Liver (tissue), 9 donors: ENCODE data around the gene OR2Y1. TPM values are rescaled to one million over a fixed set of nuclear protein-coding genes. Genes with fewer than 3 reads are reported as not detected.
"Not testable (repeated sequence)": the region's sequence is repeated elsewhere in the genome, so short reads cannot be mapped to it uniquely, and the experiment has no call there.

Source experiments
- DNase-seq: peaks from one replicate; pipeline ENCODE4 v3.0.0-alpha.2; 2017; ENCODE audit warnings: low spot score
- H3K27ac ChIP-seq, 2 donors: one replicate each; pipeline ENCODE4 v1.7.0; 2013; ENCODE audit warnings: inconsistent platforms in 2 of 2, low read length in 2 of 2, control low read depth in 1 of 2, low read depth in 1 of 2, mild to moderate bottlenecking in 1 of 2
- H3K27me3 ChIP-seq, 4 donors: one replicate each; pipeline versions ENCODE4 v1.6.1 to v1.7.0; 2013; ENCODE audit warnings: low read length in 3 of 4, inconsistent platforms in 1 of 4, mild to moderate bottlenecking in 1 of 4, moderate library complexity in 1 of 4; ENCODE audit not compliant: control insufficient read depth in 4 of 4, insufficient read depth in 4 of 4
- H3K36me3 ChIP-seq, 4 donors: one replicate each; pipeline versions ENCODE4 v1.6.1 to v1.7.0; 2013; ENCODE audit warnings: low read length in 3 of 4, mild to moderate bottlenecking in 3 of 4, low read depth in 1 of 4, moderate library complexity in 1 of 4; ENCODE audit not compliant: control insufficient read depth in 4 of 4, insufficient read depth in 3 of 4
- H3K4me1 ChIP-seq, 4 donors: one replicate each; pipeline versions ENCODE4 v1.6.1 to v1.7.0; 2013; ENCODE audit warnings: low read length in 3 of 4, mild to moderate bottlenecking in 3 of 4, moderate library complexity in 1 of 4; ENCODE audit not compliant: control insufficient read depth in 4 of 4, insufficient read depth in 4 of 4
- H3K4me3 ChIP-seq, 3 donors: one replicate each; pipeline versions ENCODE4 v1.6.1 to v1.7.0; 2013; ENCODE audit warnings: low read length in 3 of 3, control low read depth in 1 of 3, low read depth in 1 of 3, mild to moderate bottlenecking in 1 of 3
- H3K9ac ChIP-seq, 2 donors: one replicate each; pipeline ENCODE4 v1.7.0; 2013; ENCODE audit warnings: low read length in 2 of 2, mild to moderate bottlenecking in 2 of 2, moderate library complexity in 2 of 2, control low read depth in 1 of 2, low read depth in 1 of 2
- H3K9me3 ChIP-seq, 4 donors: one replicate each; pipeline versions ENCODE4 v1.6.1 to v1.7.0; 2013; ENCODE audit warnings: low read length in 3 of 4; ENCODE audit not compliant: control insufficient read depth in 4 of 4
- EGR1 ChIP-seq, 2 donors: IDR thresholded peaks; 2 replicates each; pipeline ENCODE4 v1.6.1; 2016 to 2018; ENCODE audit warnings: antibody characterized with exemption in 2 of 2, low read depth in 2 of 2
- FOXA1 ChIP-seq: IDR thresholded peaks from 2 replicates; pipeline ENCODE4 v1.6.1; 2016; ENCODE audit warnings: antibody characterized with exemption
- FOXA2 ChIP-seq: IDR thresholded peaks from 2 replicates; pipeline ENCODE4 v1.6.1; 2016; ENCODE audit warnings: antibody characterized with exemption
- GABPA ChIP-seq, 2 donors: IDR thresholded peaks in 1 of 2; conservative IDR thresholded peaks in 1 of 2; 2 replicates each; pipeline ENCODE4 v1.6.1; 2016; ENCODE audit warnings: antibody characterized with exemption in 2 of 2, mild to moderate bottlenecking in 1 of 2, moderate library complexity in 1 of 2
- HNF4A ChIP-seq, 2 donors: conservative IDR thresholded peaks; 2 replicates each; pipeline ENCODE4 v1.6.1; 2016; ENCODE audit warnings: antibody characterized with exemption in 2 of 2, mild to moderate bottlenecking in 2 of 2
- HNF4G ChIP-seq: IDR thresholded peaks from 2 replicates; pipeline ENCODE4 v1.6.1; 2016; ENCODE audit warnings: antibody characterized with exemption
- JUND ChIP-seq, 2 donors: IDR thresholded peaks; 2 replicates each; pipeline ENCODE4 v1.6.1; 2016; ENCODE audit warnings: antibody characterized with exemption in 2 of 2
- RAD21 ChIP-seq, 2 donors: IDR thresholded peaks; 2 replicates each; pipeline ENCODE4 v1.6.1; 2016; ENCODE audit warnings: antibody characterized with exemption in 2 of 2, mild to moderate bottlenecking in 2 of 2
- RXRA ChIP-seq, 2 donors: IDR thresholded peaks; 2 replicates each; pipeline ENCODE4 v1.6.1; 2017 to 2018; ENCODE audit warnings: antibody characterized with exemption in 2 of 2, mild to moderate bottlenecking in 1 of 2
- SP1 ChIP-seq: IDR thresholded peaks from 2 replicates; pipeline ENCODE4 v1.6.1; 2018; ENCODE audit warnings: antibody characterized with exemption, mild to moderate bottlenecking
- YY1 ChIP-seq: IDR thresholded peaks from 2 replicates; pipeline ENCODE4 v1.6.1; 2016; ENCODE audit warnings: antibody characterized with exemption, mild to moderate bottlenecking
- WGBS: extraction: QIAGEN DNeasy Blood & Tissue Kit; methylation state at CpG from one replicate; pipeline ENCODE4 v1.1.7; 2013; 5-methylcytosine and 5-hydroxymethylcytosine counted together
- polyA plus RNA-seq, 2 donors: library from polyadenylated mRNA; stranded (reverse) in 1 of 2; unstranded in 1 of 2; fragments of 200-250 nt in 1 of 2; fragments of >200 nt in 1 of 2; fragmentation: Nextera tagmentation in 1 of 2; extraction: Ambion mirVana in 1 of 2; gene quantifications; one replicate each; pipeline versions ENCODE4 v1.2.1 to v1.2.3, GENCODE V29; 2013 to 2015
- total RNA-seq, 2 donors: library from RNA; depleted of rRNA; stranded (reverse); fragments of >200 nt; gene quantifications; one replicate each; pipeline ENCODE4 v1.2.3, GENCODE V29; 2014
- TF ChIP-seq, protein P1 (sequence below): IDR thresholded peaks from 2 replicates; pipeline ENCODE4 v1.6.1; 2016; ENCODE audit warnings: antibody characterized with exemption
- TF ChIP-seq, protein P2 (sequence below): IDR thresholded peaks from 2 replicates; pipeline ENCODE4 v1.6.1; 2016; ENCODE audit warnings: antibody characterized with exemption
- TF ChIP-seq, protein P3 (sequence below): IDR thresholded peaks from 2 replicates; pipeline ENCODE4 v1.6.1; 2016; ENCODE audit warnings: antibody characterized with exemption, mild to moderate bottlenecking
- TF ChIP-seq, protein P4 (sequence below): IDR thresholded peaks from 2 replicates; pipeline ENCODE4 v1.6.1; 2016; ENCODE audit warnings: antibody characterized with exemption
- donor health status: healthy.
- donor health status: healthy.
- donor health status: healthy.
- donor health status: healthy.
- donor health status: healthy.

OR2Y1 gene
- total and polyA plus RNA-seq, 4 donors: not detected

DNA sequence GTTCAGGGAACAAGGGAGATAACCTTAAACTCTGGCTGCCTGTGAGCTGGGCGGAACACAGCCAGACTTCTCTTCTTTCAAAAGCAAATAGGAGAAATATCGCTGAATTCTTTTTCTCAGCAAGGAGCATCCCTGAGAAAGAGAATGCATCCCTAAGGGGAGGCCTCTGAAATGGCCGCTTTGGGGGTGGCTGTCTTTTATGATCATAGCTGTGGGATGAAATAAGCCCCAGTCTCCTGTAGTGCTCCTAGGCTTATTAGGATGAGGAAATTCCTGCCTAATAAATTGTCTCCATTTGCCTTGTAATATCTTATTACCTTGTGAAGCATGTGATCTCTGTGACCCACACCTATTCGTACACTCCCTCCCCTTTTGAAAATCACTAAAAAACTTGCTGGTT lies 39.4 kb downstream of the OR2Y1 start:
- not testable (repeated sequence) for DNase-seq, H3K4me1 ChIP-seq, H3K36me3 ChIP-seq, H3K9me3 ChIP-seq, H3K9ac ChIP-seq, H3K27ac ChIP-seq, H3K4me3 ChIP-seq
- 93% methylated on average over 4 of the region's 4 CpGs for whole genome bisulfite sequencing
- H3K27me3 ChIP-seq: peaks cover 0 to 15% (median 0%) of the 10 kb centered on the region in 4 donors

DNA sequence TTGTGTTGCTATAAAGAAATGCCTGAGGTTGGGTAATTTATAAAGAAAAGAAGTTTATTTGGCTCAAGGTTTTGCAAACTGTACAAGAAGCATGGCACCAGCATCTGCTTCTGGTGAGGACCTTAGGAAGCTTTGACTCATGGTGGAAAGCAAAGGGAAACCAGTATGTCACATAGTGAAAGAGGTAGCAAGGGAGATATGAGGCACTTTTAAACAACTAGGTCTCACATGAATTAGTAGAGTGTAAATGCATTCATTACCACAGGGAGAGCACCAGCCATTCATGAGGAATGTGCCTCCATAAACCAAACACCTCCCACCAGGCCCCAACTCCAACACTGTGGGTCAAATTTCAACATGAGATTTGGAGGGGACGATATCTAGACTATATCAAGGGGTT lies 40.8 kb downstream of the OR2Y1 start:
- TF ChIP-seq RAD21 (IDR thresholded peaks at IDR 0.05) (no peak), FOXA1 (no peak), GABPA (IDR thresholded peaks at IDR 0.05 in 1 of 2, conservative IDR thresholded peaks at IDR 0.05 in 1 of 2) (no peak), JUND (IDR thresholded peaks at IDR 0.05) (no peak), HNF4A (conservative IDR thresholded peaks at IDR 0.05) (no peak), FOXA2 (no peak)
- TF ChIP-seq, protein P1, sequence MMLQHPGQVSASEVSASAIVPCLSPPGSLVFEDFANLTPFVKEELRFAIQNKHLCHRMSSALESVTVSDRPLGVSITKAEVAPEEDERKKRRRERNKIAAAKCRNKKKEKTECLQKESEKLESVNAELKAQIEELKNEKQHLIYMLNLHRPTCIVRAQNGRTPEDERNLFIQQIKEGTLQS: no peak
- TF ChIP-seq, protein P2, sequence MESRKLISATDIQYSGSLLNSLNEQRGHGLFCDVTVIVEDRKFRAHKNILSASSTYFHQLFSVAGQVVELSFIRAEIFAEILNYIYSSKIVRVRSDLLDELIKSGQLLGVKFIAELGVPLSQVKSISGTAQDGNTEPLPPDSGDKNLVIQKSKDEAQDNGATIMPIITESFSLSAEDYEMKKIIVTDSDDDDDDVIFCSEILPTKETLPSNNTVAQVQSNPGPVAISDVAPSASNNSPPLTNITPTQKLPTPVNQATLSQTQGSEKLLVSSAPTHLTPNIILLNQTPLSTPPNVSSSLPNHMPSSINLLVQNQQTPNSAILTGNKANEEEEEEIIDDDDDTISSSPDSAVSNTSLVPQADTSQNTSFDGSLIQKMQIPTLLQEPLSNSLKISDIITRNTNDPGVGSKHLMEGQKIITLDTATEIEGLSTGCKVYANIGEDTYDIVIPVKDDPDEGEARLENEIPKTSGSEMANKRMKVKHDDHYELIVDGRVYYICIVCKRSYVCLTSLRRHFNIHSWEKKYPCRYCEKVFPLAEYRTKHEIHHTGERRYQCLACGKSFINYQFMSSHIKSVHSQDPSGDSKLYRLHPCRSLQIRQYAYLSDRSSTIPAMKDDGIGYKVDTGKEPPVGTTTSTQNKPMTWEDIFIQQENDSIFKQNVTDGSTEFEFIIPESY: no peak
- TF ChIP-seq, protein P3, sequence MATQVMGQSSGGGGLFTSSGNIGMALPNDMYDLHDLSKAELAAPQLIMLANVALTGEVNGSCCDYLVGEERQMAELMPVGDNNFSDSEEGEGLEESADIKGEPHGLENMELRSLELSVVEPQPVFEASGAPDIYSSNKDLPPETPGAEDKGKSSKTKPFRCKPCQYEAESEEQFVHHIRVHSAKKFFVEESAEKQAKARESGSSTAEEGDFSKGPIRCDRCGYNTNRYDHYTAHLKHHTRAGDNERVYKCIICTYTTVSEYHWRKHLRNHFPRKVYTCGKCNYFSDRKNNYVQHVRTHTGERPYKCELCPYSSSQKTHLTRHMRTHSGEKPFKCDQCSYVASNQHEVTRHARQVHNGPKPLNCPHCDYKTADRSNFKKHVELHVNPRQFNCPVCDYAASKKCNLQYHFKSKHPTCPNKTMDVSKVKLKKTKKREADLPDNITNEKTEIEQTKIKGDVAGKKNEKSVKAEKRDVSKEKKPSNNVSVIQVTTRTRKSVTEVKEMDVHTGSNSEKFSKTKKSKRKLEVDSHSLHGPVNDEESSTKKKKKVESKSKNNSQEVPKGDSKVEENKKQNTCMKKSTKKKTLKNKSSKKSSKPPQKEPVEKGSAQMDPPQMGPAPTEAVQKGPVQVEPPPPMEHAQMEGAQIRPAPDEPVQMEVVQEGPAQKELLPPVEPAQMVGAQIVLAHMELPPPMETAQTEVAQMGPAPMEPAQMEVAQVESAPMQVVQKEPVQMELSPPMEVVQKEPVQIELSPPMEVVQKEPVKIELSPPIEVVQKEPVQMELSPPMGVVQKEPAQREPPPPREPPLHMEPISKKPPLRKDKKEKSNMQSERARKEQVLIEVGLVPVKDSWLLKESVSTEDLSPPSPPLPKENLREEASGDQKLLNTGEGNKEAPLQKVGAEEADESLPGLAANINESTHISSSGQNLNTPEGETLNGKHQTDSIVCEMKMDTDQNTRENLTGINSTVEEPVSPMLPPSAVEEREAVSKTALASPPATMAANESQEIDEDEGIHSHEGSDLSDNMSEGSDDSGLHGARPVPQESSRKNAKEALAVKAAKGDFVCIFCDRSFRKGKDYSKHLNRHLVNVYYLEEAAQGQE: no peak
- H3K27ac ChIP-seq: no peak overlapping the region
- peaks cover 0 to 6% (median 1%) of the 10 kb centered on the region in 4 donors for H3K9me3 ChIP-seq
- H3K27me3 ChIP-seq: peaks cover 0 to 17% (median 0%) of the 10 kb centered on the region in 4 donors
- H3K4me1 ChIP-seq: no peaks in the 10 kb centered on the region
- no peak overlapping the region for H3K9ac ChIP-seq
- no peaks in the 10 kb centered on the region for H3K36me3 ChIP-seq
- 90% methylated on average over 1 of the region's 1 CpG for WGBS
- no peak overlapping the region for H3K4me3 ChIP-seq
- DNase-seq: no peak

DNA sequence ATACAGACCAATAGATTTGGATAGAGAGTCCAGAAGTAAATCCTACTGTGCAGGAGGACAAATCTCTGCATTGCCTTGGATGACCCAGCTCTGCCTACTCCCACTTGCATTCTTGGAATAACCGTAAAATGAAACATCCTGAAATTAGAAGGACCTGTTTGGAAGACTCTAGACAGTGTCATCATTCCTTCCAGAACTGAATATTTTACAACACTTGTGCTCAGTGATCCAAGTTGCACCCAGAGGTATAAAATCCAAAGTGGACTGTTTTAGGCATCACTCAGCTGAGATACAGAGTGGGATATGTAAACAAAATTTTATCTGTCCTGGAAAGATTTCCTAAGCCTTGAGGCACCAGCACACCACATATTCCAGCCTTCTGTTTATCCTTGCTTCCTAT lies 43.7 kb downstream of the OR2Y1 start:
- H3K9me3 ChIP-seq: peaks cover 0 to 6% (median 1%) of the 10 kb centered on the region in 4 donors
- no peak overlapping the region for H3K27ac ChIP-seq
- no peak for TF ChIP-seq YY1
- TF ChIP-seq EGR1 (IDR thresholded peaks at IDR 0.05; ENCODE audit: low read depth in 2 of 2): no peak
- TF ChIP-seq JUND (IDR thresholded peaks at IDR 0.05): no peak
- TF ChIP-seq FOXA1: no peak
- no peak for TF ChIP-seq RAD21 (IDR thresholded peaks at IDR 0.05)
- TF ChIP-seq, protein P2: no peak
- no peak for TF ChIP-seq RXRA (IDR thresholded peaks at IDR 0.05)
- no peak for TF ChIP-seq SP1
- TF ChIP-seq FOXA2: no peak
- TF ChIP-seq HNF4A (conservative IDR thresholded peaks at IDR 0.05): no peak
- TF ChIP-seq, protein P1: no peak
- TF ChIP-seq, protein P4, sequence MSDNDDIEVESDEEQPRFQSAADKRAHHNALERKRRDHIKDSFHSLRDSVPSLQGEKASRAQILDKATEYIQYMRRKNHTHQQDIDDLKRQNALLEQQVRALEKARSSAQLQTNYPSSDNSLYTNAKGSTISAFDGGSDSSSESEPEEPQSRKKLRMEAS: no peak
- TF ChIP-seq HNF4G: no peak
- H3K4me3 ChIP-seq: no peak overlapping the region
- peaks cover 0 to 17% (median 0%) of the 10 kb centered on the region in 4 donors for H3K27me3 ChIP-seq
- whole genome bisulfite sequencing: 86% methylated on average over 1 of the region's 1 CpG
- no peak for DNase-seq
- H3K4me1 ChIP-seq: no peaks in the 10 kb centered on the region
- no peaks in the 10 kb centered on the region for H3K36me3 ChIP-seq
- no peak overlapping the region for H3K9ac ChIP-seq
